Measurements from ENCODE around the gene TEX9. TPM values are rescaled to one million over a fixed set of nuclear protein-coding genes. Genes with fewer than 3 reads are reported as not detected.

TEX9 gene
- total RNA-seq, 1 experiment from 2014 or later, result 8.4 TPM

DNA sequence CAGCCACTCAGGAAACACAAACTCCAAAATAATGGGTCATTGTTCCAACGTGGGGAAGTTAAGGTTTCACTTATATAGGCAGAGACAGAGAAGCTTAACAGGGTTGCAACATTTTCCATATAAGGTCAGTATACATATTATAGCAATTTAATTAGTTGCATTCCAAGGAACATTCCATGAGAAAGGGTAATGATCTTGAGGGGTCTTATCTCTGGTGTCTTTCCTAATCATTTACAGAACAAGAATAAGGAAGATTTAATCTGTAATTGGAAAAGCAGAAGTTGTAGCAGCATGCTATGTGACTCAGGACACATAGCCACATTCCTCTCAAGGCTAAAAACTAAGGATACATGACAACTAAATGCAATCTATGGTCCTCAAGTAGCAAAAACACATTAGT lies 94.8 kb downstream of the TEX9 start:
- H4K5ac ChIP-seq (ENCODE audit: insufficient read length, low read depth, low read length), result no peak overlapping the region
- no peak overlapping the region for H3K18ac ChIP-seq (ENCODE audit: insufficient read length, low read depth, low read length)
- TF ChIP-seq, protein P1, sequence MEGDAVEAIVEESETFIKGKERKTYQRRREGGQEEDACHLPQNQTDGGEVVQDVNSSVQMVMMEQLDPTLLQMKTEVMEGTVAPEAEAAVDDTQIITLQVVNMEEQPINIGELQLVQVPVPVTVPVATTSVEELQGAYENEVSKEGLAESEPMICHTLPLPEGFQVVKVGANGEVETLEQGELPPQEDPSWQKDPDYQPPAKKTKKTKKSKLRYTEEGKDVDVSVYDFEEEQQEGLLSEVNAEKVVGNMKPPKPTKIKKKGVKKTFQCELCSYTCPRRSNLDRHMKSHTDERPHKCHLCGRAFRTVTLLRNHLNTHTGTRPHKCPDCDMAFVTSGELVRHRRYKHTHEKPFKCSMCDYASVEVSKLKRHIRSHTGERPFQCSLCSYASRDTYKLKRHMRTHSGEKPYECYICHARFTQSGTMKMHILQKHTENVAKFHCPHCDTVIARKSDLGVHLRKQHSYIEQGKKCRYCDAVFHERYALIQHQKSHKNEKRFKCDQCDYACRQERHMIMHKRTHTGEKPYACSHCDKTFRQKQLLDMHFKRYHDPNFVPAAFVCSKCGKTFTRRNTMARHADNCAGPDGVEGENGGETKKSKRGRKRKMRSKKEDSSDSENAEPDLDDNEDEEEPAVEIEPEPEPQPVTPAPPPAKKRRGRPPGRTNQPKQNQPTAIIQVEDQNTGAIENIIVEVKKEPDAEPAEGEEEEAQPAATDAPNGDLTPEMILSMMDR (conservative IDR thresholded peaks at IDR 0.05), result no peak
- no peak for DNase-seq
- no peak overlapping the region for H3K9ac ChIP-seq (ENCODE audit: extremely low read depth, insufficient read length, low read length)
- no peak overlapping the region for H3K14ac ChIP-seq (ENCODE audit: insufficient read depth, low read length)
- H3T11ph ChIP-seq (ENCODE audit: low read length), result no peak overlapping the region
- no peaks in the 10 kb centered on the region for H3K4me1 ChIP-seq (ENCODE audit: insufficient read depth, low read length)
- no peak overlapping the region for H3K4me3 Mint-ChIP-seq
- no peak overlapping the region for H2BK20ac ChIP-seq (ENCODE audit: low read depth, low read length, poor library complexity, severe bottlenecking)
- H3K27ac Mint-ChIP-seq, result no peak overlapping the region
- H3K4me1 Mint-ChIP-seq, result peaks cover 2 to 11% of the 10 kb centered on the region in 2 experiments; a peak in 3 of 4 replicates
- H3K4me2 ChIP-seq (ENCODE audit: insufficient read depth, insufficient read length, low read length), result no peak overlapping the region
- H3K27ac ChIP-seq (ENCODE audit: insufficient read length, low read depth, low read length), result no peak overlapping the region
- no peak overlapping the region for H3K23ac ChIP-seq (ENCODE audit: insufficient read length, low read depth, low read length)
- H3K56ac ChIP-seq (ENCODE audit: insufficient read length, low read depth, low read length), result no peak overlapping the region
- no peak overlapping the region for H3K4ac ChIP-seq (ENCODE audit: low read depth, low read length)
- H2AK5ac ChIP-seq (ENCODE audit: insufficient read length, low read length), result no peak overlapping the region
- H4K91ac ChIP-seq (ENCODE audit: insufficient read length, low read depth, low read length), result no peak overlapping the region
- H3K79me1 ChIP-seq (ENCODE audit: insufficient read depth, low read depth, low read length, poor library complexity, severe bottlenecking), result no peaks in the 10 kb centered on the region
- no peak overlapping the region for H2BK12ac ChIP-seq (ENCODE audit: insufficient read length, low read depth, low read length)
- peaks cover 4% of the 10 kb centered on the region for H3K23me2 ChIP-seq (ENCODE audit: insufficient read length, low read depth, low read length, poor library complexity, severe bottlenecking)
- peaks cover 0 to 6% (median 1%) of the 10 kb centered on the region in 3 experiments; a peak in 2 of 7 replicates for H3K36me3 Mint-ChIP-seq (ENCODE audit: insufficient read depth in 1 of 3, low read depth in 3 of 3)
- no peaks in the 10 kb centered on the region for H4K20me1 ChIP-seq (ENCODE audit: control insufficient read depth, insufficient read depth, insufficient read length)
- no peak overlapping the region for H2BK120ac ChIP-seq (ENCODE audit: low read depth, low read length, poor library complexity, severe bottlenecking)
- no peaks in the 10 kb centered on the region for H3K9me3 ChIP-seq (ENCODE audit: control insufficient read depth, low read depth, low read length)
- no peak overlapping the region for H2BK5ac ChIP-seq (ENCODE audit: insufficient read length, low read length)
- no peak overlapping the region for H4K8ac ChIP-seq (replicated peaks; ENCODE audit: insufficient read length, low read depth, low read length)
- no peak overlapping the region for H2AFZ ChIP-seq (ENCODE audit: low read length)
- no peaks in the 10 kb centered on the region for H3K27me3 ChIP-seq (ENCODE audit: insufficient read depth, low read length)
- H3K27me3 Mint-ChIP-seq (ENCODE audit: low read depth), result peaks cover 5% of the 10 kb centered on the region
- H2BK15ac ChIP-seq (ENCODE audit: low read depth, low read length), result no peak overlapping the region
- H3K9me3 Mint-ChIP-seq, result no peaks in the 10 kb centered on the region
- WGBS (ENCODE audit: extremely low coverage, insufficient read length, low lambda C conversion rate), result no CpG with 5 or more reads among the region's 1 CpG
- no peaks in the 10 kb centered on the region for H3K79me2 ChIP-seq (ENCODE audit: insufficient read depth, low read length)
